DOHH2 (cell line): ENCODE results near the gene CCDC134.

Experiments used
- H3F3A ChIP-seq: fragments of 200-600 bp; sonication (generic), shearing (Covaris generic); 2 replicates; pipeline ENCODE4 v1.6.0; 2016; ENCODE audit warnings: antibody characterized with exemption, mild to moderate bottlenecking; ENCODE audit not compliant: control insufficient read depth, insufficient read depth
- H3K27ac ChIP-seq: fragments of 200-600 bp; sonication (generic); 2 replicates; pipeline ENCODE4 v1.5.1; 2014; ENCODE audit warnings: low read depth, mild to moderate bottlenecking, low read length, moderate library complexity
- H3K27me3 ChIP-seq: fragments of 200-600 bp; sonication (generic); 2 replicates; pipeline ENCODE4 v1.6.1; 2014; ENCODE audit warnings: mild to moderate bottlenecking, low read length, mixed read lengths; ENCODE audit not compliant: control insufficient read depth
- H3K36me3 ChIP-seq: fragments of 200-600 bp; sonication (generic); 2 replicates; pipeline ENCODE4 v1.6.1; 2014; ENCODE audit warnings: mild to moderate bottlenecking, low read length, moderate library complexity, mixed read lengths; ENCODE audit not compliant: control insufficient read depth
- H3K4me1 ChIP-seq: fragments of 200-600 bp; sonication (generic); 2 replicates; pipeline ENCODE4 v1.6.1; 2014; ENCODE audit warnings: mild to moderate bottlenecking, low read length, mixed read lengths; ENCODE audit not compliant: control insufficient read depth
- H3K4me2 ChIP-seq: fragments of 200-600 bp; sonication (generic); 2 replicates; pipeline ENCODE4 v1.6.0; 2014; ENCODE audit warnings: mild to moderate bottlenecking, low read length, moderate library complexity
- H3K4me3 ChIP-seq: fragments of 200-600 bp; sonication (generic); 2 replicates; pipeline ENCODE4 v1.5.1; 2014; ENCODE audit warnings: mild to moderate bottlenecking, low read length, mixed read lengths
- H3K79me2 ChIP-seq: fragments of 200-600 bp; sonication (generic); 2 replicates; pipeline ENCODE4 v1.6.1; 2014; ENCODE audit warnings: mild to moderate bottlenecking, low read length, mixed read lengths; ENCODE audit not compliant: control insufficient read depth
- H3K9me2 ChIP-seq: fragments of 200-600 bp; sonication (generic); replicated peaks from 2 replicates; pipeline ENCODE4 v1.6.1; 2014; ENCODE audit warnings: mild to moderate bottlenecking, low read length, mixed read lengths; ENCODE audit not compliant: control insufficient read depth
- H3K9me3 ChIP-seq: fragments of 200-600 bp; sonication (generic); 2 replicates; pipeline ENCODE4 v1.6.1; 2014; ENCODE audit warnings: antibody characterized with exemption, low read length, mixed read lengths; ENCODE audit not compliant: control insufficient read depth, insufficient read depth
- H4K20me1 ChIP-seq: fragments of 200-600 bp; sonication (generic); 2 replicates; pipeline ENCODE4 v1.6.0; 2014; ENCODE audit warnings: low read depth, mild to moderate bottlenecking, antibody characterized with exemption, low read length, moderate library complexity; ENCODE audit not compliant: control insufficient read depth, insufficient read depth
- EZH2phosphoT487 ChIP-seq: fragments of 200-600 bp; sonication (generic); IDR thresholded peaks from 2 replicates; pipeline ENCODE4 v1.6.1; 2017; ENCODE audit warnings: borderline replicate concordance, mild to moderate bottlenecking, antibody characterized with exemption, low read length, moderate library complexity, mixed read lengths
- TF ChIP-seq, protein P1 (sequence below): fragments of 200-600 bp; sonication (generic); IDR thresholded peaks from one replicate; pipeline ENCODE4 v1.5.1; 2014; ENCODE audit warnings: antibody characterized with exemption, mild to moderate bottlenecking, low read depth, low read length; ENCODE audit not compliant: poor library complexity, severe bottlenecking

The CCDC134 gene

DNA sequence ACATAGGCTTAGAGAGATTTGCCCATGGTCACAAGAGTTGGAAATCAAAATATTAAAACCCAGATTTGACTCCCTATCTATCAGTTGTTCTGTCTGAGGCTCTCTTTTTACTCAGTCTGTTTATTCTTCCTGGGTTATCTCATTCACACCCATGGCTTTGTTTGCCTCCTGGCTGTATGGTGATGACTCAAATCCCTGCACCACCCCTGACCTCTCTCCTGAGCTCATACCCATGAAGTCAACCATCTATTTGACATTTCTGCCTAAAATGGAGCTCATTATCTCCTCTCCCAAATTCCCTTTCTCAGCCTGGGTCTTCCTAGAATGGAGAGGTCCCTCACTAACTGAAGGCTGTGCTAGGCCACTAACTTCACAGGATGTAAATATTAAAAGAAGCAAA, 27.8 kb upstream of the CCDC134 start:
- Histone ChIP-seq H3K4me1 (no peaks in the 10 kb centered on the region), H3K9me3 (no peaks in the 10 kb centered on the region), H3K27ac (no peak overlapping the region), H3K9me2 (no peaks in the 10 kb centered on the region), H3K79me2 (no peaks in the 10 kb centered on the region), H3K4me2 (no peak overlapping the region), H3K27me3 (peaks cover 6% of the 10 kb centered on the region), H3K4me3 (no peak overlapping the region), H3K36me3 (no peaks in the 10 kb centered on the region), H3F3A (no peaks in the 10 kb centered on the region), H4K20me1 (no peaks in the 10 kb centered on the region)
- no peak for TF ChIP-seq EZH2phosphoT487
- TF ChIP-seq, protein P1, sequence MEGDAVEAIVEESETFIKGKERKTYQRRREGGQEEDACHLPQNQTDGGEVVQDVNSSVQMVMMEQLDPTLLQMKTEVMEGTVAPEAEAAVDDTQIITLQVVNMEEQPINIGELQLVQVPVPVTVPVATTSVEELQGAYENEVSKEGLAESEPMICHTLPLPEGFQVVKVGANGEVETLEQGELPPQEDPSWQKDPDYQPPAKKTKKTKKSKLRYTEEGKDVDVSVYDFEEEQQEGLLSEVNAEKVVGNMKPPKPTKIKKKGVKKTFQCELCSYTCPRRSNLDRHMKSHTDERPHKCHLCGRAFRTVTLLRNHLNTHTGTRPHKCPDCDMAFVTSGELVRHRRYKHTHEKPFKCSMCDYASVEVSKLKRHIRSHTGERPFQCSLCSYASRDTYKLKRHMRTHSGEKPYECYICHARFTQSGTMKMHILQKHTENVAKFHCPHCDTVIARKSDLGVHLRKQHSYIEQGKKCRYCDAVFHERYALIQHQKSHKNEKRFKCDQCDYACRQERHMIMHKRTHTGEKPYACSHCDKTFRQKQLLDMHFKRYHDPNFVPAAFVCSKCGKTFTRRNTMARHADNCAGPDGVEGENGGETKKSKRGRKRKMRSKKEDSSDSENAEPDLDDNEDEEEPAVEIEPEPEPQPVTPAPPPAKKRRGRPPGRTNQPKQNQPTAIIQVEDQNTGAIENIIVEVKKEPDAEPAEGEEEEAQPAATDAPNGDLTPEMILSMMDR, result no peak

DNA sequence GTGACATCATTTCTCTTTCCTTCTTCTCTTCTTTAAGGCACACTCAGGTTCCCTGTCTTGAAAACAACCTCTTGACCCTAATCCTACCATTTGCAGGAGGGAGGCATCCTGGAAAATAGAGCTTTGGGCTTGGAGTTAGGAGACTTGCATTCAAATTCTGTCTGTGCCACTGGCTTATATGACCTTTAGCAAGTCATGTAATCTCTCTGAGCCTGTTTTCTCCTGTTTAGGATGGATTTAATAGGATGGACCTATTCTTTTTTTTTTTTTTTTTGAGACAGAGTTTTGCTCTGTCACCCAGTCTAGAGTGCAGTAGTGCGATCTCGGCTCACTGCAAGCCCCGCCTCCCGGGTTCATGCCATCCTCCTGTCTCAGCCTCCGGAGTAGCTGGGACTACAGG, 25.1 kb upstream of the CCDC134 start:
- H3K9me3 ChIP-seq, result no peaks in the 10 kb centered on the region
- no peak overlapping the region for H3K4me2 ChIP-seq
- no peaks in the 10 kb centered on the region for H4K20me1 ChIP-seq
- peaks cover 6% of the 10 kb centered on the region for H3K27me3 ChIP-seq
- H3K36me3 ChIP-seq, result no peaks in the 10 kb centered on the region
- no peak for TF ChIP-seq EZH2phosphoT487
- TF ChIP-seq, protein P1, result no peak
- no peaks in the 10 kb centered on the region for H3K4me1 ChIP-seq
- no peak overlapping the region for H3K4me3 ChIP-seq
- H3K79me2 ChIP-seq, result no peaks in the 10 kb centered on the region
- H3K27ac ChIP-seq, result no peak overlapping the region
- no peaks in the 10 kb centered on the region for H3F3A ChIP-seq
- H3K9me2 ChIP-seq, result no peaks in the 10 kb centered on the region

DNA sequence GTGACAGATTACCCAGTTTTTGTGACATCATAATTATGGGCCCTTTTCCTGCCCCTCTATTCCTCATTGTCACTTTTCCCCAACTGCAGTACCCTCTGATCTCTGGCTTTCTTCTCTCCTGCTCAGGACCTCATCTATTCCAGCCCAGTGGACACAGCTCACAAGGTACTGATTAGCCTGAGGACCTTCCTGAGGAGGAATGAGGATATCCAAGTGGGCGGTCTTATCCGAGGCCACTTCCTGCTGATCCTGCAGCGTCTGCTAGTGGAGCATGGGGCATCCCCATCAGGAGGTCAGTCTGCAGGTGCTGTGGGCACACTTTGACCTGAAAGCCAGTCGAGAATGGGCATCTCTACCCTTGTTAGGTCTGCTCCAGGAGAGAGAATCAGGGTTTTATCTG, 24.5 kb upstream of the CCDC134 start:
- Histone ChIP-seq H3K9me3 (no peaks in the 10 kb centered on the region), H3K9me2 (no peaks in the 10 kb centered on the region), H3F3A (no peaks in the 10 kb centered on the region), H3K27ac (no peak overlapping the region), H3K4me1 (peaks cover 5% of the 10 kb centered on the region), H3K4me3 (no peak overlapping the region), H3K4me2 (no peak overlapping the region), H3K27me3 (peaks cover 6% of the 10 kb centered on the region; the same call in 1 of the 2 replicates), H4K20me1 (no peaks in the 10 kb centered on the region), H3K79me2 (no peaks in the 10 kb centered on the region), H3K36me3 (no peaks in the 10 kb centered on the region)
- no peak for TF ChIP-seq EZH2phosphoT487

DNA sequence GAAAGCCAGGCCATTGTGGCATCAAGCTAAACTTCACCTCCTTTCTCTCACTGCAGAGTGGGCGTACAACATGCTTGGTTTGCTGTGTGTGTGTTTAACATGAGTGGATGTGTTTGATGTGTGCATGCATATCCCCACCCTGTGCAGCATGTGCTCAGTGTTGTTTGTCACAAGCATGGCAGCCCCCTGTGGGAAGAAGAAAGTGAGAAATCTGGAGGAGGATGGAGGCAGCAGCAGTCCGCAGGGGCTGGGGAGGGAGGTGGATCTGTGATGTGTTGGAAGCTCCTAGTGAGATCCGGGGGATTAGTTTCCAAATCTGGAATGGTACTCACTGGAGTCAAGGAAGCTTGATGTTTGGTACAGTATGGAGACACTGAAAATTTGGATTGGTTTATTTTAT, 24.1 kb upstream of the CCDC134 start:
- no peaks in the 10 kb centered on the region for H3K36me3 ChIP-seq
- peaks cover 6% of the 10 kb centered on the region; the same call in 1 of the 2 replicates for H3K27me3 ChIP-seq
- H3K27ac ChIP-seq, result no peak overlapping the region
- no peak overlapping the region for H3K4me3 ChIP-seq
- no peaks in the 10 kb centered on the region for H3F3A ChIP-seq
- H3K9me3 ChIP-seq, result no peaks in the 10 kb centered on the region
- H3K79me2 ChIP-seq, result no peaks in the 10 kb centered on the region
- no peak overlapping the region for H3K4me2 ChIP-seq
- TF ChIP-seq, protein P1, result no peak
- TF ChIP-seq EZH2phosphoT487, result no peak
- no peaks in the 10 kb centered on the region for H3K9me2 ChIP-seq
- H3K4me1 ChIP-seq, result peaks cover 9% of the 10 kb centered on the region
- no peaks in the 10 kb centered on the region for H4K20me1 ChIP-seq
